Endothelial cell (in vitro differentiated cells): Measurements from ENCODE around the gene LPP. TPM values are rescaled to one million over a fixed set of nuclear protein-coding genes. Genes with fewer than 3 reads are reported as not detected.

Source experiments
- DNase-seq: peaks from one replicate; pipeline ENCODE4 v3.0.0; 2021; ENCODE audit warnings: low spot score
- H3K27ac Mint-ChIP-seq: one replicate; pipeline ENCODE4 v1.8.0; 2021; ENCODE audit warnings: mixed read lengths, inconsistent platforms; ENCODE audit not compliant: unreplicated experiment
- H3K27me3 Mint-ChIP-seq: one replicate; pipeline ENCODE4 v1.8.0; 2021; ENCODE audit warnings: mild to moderate bottlenecking, moderate library complexity, mixed read lengths, inconsistent platforms; ENCODE audit not compliant: unreplicated experiment
- H3K36me3 Mint-ChIP-seq: one replicate; pipeline ENCODE4 v1.8.0; 2021; ENCODE audit warnings: mild to moderate bottlenecking, low read depth, mixed read lengths, inconsistent platforms; ENCODE audit not compliant: unreplicated experiment
- H3K4me1 Mint-ChIP-seq: one replicate; pipeline ENCODE4 v1.8.0; 2021; ENCODE audit warnings: mild to moderate bottlenecking, mixed read lengths, inconsistent platforms; ENCODE audit not compliant: unreplicated experiment
- H3K4me3 Mint-ChIP-seq: one replicate; pipeline ENCODE4 v1.8.0; 2021; ENCODE audit warnings: mild to moderate bottlenecking, mixed read lengths, inconsistent platforms; ENCODE audit not compliant: unreplicated experiment
- H3K9me3 Mint-ChIP-seq: one replicate; pipeline ENCODE4 v1.8.0; 2021; ENCODE audit warnings: mixed read lengths, inconsistent platforms; ENCODE audit not compliant: unreplicated experiment
- CTCF ChIP-seq: fragments of 200-600 bp; sonication (generic); IDR thresholded peaks from one replicate; pipeline ENCODE4 v1.5.0; 2021; ENCODE audit warnings: antibody characterized with exemption; ENCODE audit not compliant: unreplicated experiment
- total RNA-seq: library from RNA; stranded (reverse); fragmentation: NEBNext Ultra II Directional; extraction: Animal tissue kit (Norgen Biotek cat#: 25700); gene quantifications from one replicate; pipeline ENCODE4 v1.2.1, GENCODE V29; 2021; ENCODE audit not compliant: unreplicated experiment

The LPP gene
- total RNA-seq, 1 donor from 2014 or later: 181 TPM

- H3K9me3 Mint-ChIP-seq: no peaks in the 10 kb centered on the region
- H3K4me1 Mint-ChIP-seq: peaks cover 24% of the 10 kb centered on the region
- no peak for TF ChIP-seq CTCF
- H3K27ac Mint-ChIP-seq: no peak overlapping the region
- H3K4me3 Mint-ChIP-seq: no peak overlapping the region
- no peaks in the 10 kb centered on the region for H3K27me3 Mint-ChIP-seq
- no peak for DNase-seq
- H3K36me3 Mint-ChIP-seq: peaks cover 7% of the 10 kb centered on the region
These were observed 17.9 kb downstream of the LPP start for GRCh38 chr3:188171682-188172467.

GRCh38 chr3:188174317-188175044 is 20.5 kb downstream of the LPP start:
- DNase-seq: no peak
- peaks cover 1% of the 10 kb centered on the region for H3K27me3 Mint-ChIP-seq
- TF ChIP-seq CTCF: no peak
- peaks cover 22% of the 10 kb centered on the region for H3K36me3 Mint-ChIP-seq
- peak overlapping the region; percentile 81 for H3K27ac Mint-ChIP-seq
- H3K4me3 Mint-ChIP-seq: peak overlapping the region; percentile 19
- H3K4me1 Mint-ChIP-seq: peaks cover 45% of the 10 kb centered on the region
- no peaks in the 10 kb centered on the region for H3K9me3 Mint-ChIP-seq

- H3K27me3 Mint-ChIP-seq: peaks cover 1% of the 10 kb centered on the region
- H3K4me3 Mint-ChIP-seq: no peak overlapping the region
- TF ChIP-seq CTCF: no peak
- peaks cover 28% of the 10 kb centered on the region for H3K36me3 Mint-ChIP-seq
- DNase-seq: no peak
- no peaks in the 10 kb centered on the region for H3K9me3 Mint-ChIP-seq
- H3K4me1 Mint-ChIP-seq: peaks cover 53% of the 10 kb centered on the region
- H3K27ac Mint-ChIP-seq: no peak overlapping the region
These were observed 22.5 kb downstream of the LPP start for GRCh38 chr3:188176476-188176875.

GRCh38 chr3:188176884-188177283 is 22.9 kb downstream of the LPP start:
- Mint-ChIP-seq H3K4me3 (no peak overlapping the region), H3K9me3 (no peaks in the 10 kb centered on the region), H3K27ac (no peak overlapping the region), H3K27me3 (peaks cover 1% of the 10 kb centered on the region), H3K36me3 (peaks cover 28% of the 10 kb centered on the region), H3K4me1 (peaks cover 53% of the 10 kb centered on the region)
- no peak for TF ChIP-seq CTCF
- DNase-seq: no peak

GRCh38 chr3:188177721-188178120 is 23.8 kb downstream of the LPP start:
- no peak overlapping the region for H3K27ac Mint-ChIP-seq

More at GRCh38 chr3:188177721-188178120, 23.8 kb downstream of the LPP start:
- Mint-ChIP-seq H3K4me1 (peaks cover 53% of the 10 kb centered on the region), H3K9me3 (no peaks in the 10 kb centered on the region), H3K4me3 (no peak overlapping the region), H3K27me3 (peaks cover 1% of the 10 kb centered on the region), H3K36me3 (peaks cover 28% of the 10 kb centered on the region)
- no peak for DNase-seq
- TF ChIP-seq CTCF: no peak
